Limb (tissue), 2 donors: ENCODE measurements around the gene SYT13.
"Not testable (repeated sequence)": the region's sequence is repeated elsewhere in the genome, so short reads cannot be mapped to it uniquely, and the experiment has no call there.

Experiments
- DNase-seq, 2 donors: peaks; one replicate each; pipeline ENCODE4 v3.0.0-alpha.2; 2016; ENCODE audit errors: extremely low spot score in 2 of 2

Gene SYT13

DNA sequence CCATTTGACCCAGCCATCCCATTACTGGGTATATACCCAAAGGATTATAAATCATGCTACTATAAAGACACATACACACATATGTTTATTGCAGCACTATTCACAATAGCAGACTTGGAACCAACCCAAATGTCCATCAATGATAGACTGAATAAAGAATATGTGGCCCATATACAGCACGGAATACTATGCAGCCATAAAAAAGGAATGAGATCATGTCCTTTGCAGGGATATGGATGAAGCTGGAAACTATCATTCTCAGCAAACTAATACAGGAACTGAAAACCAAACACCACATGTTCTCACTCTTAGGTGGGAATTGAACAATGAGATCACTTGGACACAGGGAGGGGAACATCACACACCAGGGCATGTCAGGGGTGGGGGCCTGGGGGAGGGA lies 36.8 kb downstream of the SYT13 start:
- not testable (repeated sequence) for DNase-seq

DNA sequence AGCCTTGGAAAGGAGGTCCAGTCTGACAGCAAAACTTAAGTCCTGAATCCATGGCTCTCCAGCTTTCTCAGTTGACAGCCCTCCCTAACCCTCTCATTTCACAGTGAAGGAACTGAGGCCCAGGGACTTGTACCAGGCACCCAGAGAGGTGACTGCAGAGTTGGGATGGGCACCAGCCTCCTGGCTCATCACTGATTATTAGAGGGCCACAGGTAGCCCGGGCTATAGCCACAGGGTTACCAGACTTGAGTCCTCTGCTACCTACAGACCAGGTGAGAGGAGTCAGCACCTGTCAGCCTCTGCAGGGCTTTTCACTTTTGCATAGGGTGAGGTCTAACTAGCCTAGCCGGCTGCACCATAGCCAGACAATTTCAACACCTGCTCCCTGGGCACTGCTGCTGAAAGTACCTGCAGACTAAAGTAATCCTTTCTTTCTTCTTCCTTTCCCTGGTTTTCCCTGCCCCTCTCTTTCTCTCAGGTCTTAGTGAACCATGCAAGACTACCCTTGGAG lies 37.6 kb downstream of the SYT13 start:
- DNase-seq, result no peak

DNA sequence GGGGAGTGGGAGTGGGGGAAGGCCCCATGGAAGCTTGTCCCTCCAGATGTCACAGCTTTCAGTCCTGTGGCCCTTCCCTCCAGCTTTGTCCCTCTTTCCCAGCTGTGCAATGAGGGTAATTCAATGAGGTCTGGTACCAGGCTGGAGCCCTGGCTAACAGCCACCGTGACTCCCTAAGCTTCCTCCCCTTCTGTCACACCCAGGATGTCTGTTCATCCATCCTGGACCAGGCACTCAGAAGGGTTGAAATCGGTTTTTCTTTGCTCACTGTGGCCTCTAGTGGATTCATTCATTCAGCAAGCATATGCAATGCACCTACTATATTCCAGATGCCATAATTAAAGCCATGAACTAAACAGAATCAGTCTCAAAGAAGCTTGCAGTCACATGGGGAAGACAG lies 38.7 kb downstream of the SYT13 start:
- no peak for DNase-seq

DNA sequence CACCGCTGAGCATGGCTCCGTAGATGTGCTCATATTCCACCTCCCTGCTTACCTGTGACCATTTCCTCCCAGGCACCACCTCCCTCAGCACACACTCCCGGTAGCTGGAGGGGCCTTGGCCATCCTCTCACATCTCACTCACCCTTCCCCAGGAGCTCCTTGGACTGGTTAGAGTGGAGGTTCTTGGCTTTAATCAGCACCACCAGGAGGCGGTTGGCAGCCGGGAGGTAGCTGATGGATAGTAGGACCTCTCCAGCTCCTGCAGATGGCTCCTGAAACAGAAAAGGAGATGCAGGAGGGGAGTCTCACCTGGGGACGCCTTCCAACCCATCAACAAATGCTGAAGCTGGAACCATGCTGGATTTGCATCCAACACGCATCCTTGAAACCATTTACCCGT lies 39.9 kb downstream of the SYT13 start:
- no peak for DNase-seq

DNA sequence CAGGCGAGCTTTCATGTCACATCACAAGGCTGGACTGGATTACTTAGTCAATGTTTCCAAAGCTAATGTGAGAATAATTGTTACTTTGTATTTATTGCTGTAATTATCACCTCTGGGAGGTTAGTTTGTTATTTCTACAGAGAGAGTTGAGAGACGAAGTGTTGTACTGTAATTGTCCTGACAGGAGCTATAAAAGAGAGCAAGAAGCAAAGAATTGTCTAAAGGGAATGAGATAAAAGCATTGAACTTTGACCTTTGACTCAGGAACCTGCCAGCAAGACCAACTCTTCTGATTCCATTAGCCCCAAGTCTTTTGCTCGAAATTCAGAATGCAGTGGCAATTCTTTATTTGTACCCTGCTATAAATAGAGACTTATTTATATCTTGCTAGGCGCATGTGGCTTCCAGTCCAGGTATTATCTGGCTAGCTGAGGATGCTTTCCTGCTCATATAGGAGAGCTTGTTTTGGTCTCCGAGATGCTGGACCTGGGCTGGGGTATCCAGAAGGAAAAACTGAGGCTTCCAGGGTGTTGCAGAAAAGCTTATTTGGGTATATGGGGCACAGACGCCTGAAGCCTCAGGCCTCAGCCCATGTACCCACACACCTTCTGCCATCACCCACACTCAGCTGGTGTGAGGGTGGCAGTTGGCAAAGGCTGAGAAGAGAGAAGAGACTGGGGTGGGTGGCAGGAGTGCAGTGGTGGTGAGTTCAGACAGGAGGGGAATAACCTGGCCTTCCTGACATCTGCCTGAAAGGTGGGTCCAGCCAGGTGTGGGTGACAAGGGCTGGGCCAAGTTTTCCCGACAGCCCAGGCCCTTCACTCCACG lies 40.7 kb downstream of the SYT13 start:
- no peak for DNase-seq

DNA sequence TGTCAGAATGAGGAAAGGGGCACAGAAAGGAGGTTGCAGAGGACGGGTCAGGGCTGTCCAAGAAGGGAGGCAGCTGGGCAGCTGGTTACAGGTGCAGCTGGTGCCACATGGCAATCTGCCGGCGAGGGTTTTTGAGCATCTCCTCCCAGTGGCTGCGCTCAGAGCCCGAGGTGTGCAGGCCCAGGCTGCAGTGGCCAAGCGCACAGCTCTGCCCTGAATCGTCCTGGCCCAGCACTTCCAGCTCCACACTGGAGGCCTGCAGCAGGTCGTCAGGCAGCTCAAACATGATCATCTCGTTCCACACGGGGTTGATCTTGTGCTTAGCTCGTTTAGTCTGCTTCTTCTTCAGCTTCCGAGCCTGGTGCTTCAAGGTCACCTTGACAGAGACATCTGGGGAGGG lies 42.2 kb downstream of the SYT13 start:
- no peak for DNase-seq

DNA sequence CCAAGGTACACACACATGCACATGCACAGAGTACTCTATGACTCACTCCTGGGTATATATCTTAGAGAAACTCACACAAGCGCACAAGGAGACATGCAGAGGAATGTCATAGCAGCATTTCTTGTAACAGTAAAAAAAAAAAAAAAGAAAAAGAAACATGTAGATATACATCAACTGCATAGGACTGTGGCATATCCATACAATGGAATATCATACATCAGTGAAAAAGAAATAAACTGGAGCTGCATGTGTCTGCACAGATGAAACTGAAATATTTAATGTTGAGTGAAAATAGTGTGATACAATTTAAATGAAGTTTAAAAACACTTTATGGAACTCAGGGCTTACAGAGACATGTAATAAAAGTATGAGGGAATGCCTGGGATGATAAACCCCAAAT lies 46.4 kb downstream of the SYT13 start:
- no peak for DNase-seq

DNA sequence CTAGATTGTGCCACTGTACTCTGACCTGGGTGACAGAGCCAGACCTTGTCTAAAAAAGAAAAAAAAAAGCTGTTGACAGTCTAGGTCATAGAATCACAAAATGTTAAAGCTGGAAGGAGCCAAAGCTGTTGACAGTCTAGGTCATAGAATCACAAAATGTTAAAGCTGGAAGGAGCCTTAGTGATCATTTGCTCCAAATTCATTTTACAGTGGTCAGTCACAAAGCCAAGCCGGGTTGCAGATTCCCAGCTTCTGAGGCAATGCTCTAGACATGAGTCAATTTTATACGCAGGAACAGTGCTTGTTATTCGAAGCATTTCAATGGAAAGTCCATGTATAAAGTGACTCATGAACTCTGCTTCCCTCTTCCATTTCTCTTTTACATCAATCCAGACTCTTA lies 47.4 kb downstream of the SYT13 start:
- no peak for DNase-seq

DNA sequence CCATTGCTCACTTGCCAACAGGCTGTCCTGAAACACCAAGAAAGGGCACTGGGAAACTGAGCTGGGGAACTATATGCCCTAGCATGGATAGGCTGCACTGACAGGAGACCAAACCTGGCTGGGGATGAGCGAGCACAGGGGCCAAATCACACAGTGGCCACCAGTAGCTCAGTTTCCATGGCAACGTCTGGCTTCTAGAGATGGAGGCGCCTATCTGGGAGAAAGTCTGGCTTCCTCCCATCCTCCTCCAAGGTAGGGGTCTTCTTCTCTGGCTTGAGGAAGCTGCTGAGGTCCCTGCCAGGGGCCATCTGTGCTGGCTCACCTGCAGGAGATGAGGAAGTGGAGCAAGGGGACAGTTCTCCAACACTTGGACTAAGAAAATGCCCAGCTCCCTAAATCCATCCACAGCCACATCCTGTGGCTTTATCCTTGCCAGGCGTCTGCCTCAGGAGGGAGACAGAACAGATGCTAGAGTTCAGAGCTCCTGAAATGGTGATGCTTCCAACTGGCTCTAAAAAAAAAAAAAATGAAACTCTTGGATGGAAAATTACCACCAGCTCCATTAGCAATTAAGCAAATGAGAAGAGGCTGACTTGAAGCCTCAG lies 48.3 kb downstream of the SYT13 start:
- DNase-seq, result no peak

DNA sequence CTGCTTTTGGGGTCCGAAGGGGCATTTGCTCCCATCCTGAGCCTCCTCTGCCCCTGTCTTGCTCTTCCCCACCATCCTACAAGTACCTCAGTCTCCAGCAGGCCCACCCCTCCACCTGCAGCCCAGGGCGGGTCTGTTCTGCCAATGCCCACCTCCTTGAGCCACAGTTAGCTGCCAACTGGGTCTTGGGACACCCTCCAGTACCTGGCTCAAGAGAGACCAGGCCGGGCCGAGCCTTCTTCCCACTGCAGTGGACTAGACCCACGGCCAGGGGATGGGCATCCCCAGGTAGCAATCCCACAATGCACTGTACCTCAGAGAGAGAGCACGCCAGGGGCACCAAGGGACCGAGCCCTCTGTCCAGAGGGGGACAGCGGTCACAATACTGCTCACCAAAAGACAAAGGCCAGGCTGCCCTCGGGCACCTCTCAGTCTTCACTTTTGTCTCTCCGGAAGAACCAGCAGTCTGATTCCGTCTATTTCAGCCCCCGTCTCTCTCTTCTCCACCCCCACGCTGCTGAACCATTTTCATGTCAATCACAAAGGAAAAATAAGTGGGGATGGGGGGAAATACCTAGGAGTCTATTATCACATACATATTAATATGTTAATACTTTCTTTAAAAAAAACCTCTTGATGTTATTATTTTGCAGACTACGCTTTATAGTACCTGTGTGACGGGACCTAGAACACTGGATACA lies 51.7 kb downstream of the SYT13 start:
- no peak for DNase-seq

DNA sequence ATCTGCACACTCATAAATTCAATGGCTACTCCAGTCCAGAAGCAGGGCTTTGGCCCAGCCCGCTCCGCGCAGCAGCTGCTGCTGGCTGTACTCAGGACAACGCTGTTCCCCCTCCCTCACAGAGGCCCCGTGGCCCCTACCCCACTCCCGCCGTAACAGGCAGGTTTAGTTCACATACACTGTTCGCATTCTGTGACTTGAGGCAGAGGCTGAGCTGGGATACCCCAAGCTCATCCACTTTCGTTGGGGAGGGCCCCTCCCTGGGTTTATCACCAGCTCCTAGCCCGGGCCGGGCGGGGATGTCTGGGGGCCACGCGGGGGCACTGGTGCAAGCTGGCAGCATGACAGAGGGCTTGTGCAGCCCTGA lies 52.4 kb downstream of the SYT13 start:
- no peak for DNase-seq

DNA sequence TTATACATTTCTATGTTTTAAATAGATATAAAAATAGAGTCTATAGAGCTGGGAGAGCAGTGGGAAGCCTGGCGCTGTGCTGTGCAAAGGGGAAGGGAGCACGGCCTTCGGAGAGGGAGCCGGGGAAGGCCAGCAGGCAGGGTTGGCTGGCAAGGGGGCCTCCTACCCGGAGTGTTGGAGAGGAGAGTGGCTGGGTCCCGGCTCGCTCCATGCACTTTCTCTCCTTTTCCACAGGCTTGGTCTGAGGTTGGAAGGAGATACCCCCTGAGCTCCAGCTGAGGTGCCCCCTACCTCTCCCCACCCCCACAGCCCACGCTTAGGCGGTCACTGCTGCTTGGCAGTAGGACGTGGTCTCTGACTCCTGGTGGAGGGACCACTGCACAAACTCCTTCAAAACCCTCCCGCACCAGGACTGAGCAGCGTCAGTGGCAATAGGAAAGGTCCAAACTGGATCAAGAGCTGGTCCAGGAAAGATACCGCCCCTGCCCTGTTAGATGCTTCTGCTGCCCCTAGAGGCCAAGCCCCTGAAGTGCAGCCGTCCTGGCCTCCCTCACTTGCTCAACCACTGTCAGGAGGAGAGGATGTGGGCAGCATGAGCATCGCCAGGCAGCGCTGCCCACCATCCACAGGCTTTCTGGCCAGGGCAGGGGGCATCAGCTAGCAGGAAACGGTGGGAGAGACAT lies 52.9 kb downstream of the SYT13 start:
- DNase-seq, result peak; percentile 44 to 79

DNA sequence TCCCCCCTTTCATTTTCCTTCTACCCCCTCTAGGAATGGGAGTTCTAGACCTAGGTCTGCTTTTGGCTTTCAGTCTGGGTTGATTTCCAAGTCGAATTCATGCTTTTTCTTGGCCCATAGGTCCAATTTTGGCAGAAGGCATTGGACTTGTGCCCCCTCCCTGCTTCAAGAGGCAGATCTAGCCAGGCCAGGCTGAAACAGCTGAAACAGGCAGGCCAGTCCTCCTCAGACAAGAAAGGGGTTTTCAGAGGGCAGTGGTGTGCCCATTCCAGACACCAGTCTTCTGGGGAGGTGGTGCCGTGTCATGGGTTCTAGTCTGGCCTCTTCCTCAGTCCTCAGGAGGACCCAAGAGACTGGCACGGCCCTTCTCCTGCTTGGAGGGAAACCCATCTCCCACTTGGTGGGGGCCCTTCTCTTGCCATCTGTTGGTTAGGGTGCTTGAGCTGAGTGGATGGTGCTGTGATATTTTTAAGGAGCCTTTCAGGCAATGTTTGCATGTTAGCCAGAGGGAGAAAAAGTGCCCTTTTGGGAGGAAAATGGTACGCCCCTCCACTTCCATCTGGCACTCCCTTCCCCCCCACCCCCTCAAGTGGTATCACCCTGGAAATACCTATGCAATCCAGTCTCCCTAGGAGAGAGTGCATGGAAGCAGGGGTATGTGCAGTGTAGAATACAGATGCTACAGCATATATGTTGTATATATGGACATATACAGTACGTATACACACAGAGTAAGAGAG lies 53.6 kb downstream of the SYT13 start:
- DNase-seq, result no peak

DNA sequence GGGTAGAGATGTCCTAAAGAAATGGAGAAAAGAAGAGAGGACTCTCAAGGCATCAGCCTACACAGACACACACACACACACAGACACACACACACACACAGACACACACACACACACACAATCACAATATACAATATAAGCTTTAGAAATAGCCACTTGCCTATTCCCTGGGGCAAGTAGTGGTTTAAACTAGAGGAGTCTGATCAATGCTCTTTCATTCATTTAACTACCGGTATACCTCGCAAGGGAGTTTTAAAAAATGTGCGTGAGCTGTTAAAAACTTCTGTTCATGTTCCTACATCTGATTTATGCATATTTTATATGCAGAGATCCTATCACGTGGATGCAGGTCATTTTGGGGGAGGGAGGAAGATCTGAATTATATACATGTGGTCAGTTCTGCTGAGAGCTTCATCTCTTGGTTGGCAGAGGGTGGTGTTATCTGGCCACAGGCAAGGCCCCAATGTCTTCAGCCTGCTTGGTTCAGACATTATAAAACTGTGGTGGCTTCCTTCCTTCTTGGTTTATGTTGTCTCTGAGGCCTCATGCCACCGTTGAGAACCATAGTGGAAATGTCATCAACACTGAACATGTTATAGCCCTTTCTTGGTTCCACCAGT lies 56.6 kb downstream of the SYT13 start:
- DNase-seq, result no peak

DNA sequence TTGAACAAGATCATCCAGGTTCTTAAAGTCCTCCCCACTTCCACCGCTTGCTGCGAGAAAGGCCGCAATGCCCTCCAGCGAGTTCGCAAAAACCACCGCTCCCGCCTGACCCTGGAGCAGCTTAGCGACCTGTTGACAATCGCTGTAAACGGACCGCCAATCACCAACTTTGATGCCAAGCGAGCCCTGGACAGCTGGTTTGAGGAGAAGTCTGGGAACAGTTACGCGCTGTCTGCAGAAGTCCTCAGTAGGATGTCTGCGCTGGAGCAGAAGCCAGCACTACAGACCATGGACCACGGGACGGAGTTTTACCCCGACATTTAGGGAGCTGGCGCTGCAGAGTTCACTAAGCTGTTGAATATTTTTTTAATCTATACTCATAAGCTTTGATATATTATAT lies 58.3 kb downstream of the SYT13 start:
- DNase-seq, result no peak

DNA sequence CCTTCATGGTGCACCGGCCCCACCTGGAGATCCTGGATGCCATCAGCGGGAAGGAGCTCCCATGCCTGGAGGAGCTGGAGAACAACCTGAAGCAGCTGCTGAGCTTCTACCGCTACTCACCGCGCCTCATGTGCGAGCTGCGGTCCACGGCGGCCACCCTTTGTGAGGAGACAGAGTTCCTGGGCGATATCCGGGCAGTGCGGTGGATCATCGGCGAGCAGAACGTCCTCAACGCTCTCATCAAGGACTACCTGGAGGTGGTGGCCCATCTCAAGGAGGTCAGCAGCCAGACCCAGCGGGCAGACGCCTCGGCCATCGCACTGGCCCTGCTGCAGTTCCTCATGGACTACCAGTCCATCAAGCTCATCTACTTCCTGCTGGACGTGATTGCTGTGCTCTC lies 59.2 kb downstream of the SYT13 start:
- no peak for DNase-seq

DNA sequence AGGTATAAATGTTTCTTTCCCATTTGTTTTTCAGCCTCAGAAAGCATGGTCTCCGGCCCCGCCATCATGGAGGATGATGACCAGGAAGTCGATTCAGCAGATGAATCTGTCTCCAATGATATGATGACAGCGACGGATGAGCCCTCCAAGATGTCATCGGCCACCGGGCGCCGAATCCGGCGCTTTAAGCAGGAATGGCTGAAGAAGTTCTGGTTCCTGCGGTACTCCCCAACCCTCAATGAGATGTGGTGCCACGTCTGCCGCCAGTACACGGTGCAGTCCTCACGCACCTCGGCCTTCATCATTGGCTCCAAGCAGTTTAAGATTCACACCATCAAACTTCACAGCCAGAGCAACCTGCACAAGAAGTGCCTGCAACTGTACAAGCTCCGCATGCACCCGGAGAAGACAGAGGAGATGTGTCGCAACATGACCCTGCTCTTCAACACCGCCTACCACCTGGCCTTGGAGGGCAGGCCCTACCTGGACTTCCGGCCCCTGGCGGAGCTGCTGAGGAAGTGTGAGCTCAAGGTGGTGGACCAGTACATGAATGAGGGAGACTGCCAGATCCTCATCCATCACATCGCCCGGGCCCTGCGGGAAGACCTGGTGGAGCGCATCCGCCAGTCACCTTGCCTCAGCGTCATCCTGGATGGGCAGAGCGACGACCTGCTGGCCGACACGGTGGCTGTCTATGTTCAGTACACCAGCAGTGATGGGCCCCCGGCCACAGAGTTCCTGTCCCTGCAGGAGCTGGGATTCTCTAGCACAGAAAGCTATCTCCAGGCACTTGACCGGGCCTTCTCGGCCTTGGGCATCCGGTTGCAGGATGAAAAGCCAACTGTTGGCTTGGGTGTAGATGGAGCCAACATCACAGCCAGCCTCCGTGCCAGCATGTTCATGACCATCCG lies 59.9 kb downstream of the SYT13 start:
- no peak for DNase-seq

DNA sequence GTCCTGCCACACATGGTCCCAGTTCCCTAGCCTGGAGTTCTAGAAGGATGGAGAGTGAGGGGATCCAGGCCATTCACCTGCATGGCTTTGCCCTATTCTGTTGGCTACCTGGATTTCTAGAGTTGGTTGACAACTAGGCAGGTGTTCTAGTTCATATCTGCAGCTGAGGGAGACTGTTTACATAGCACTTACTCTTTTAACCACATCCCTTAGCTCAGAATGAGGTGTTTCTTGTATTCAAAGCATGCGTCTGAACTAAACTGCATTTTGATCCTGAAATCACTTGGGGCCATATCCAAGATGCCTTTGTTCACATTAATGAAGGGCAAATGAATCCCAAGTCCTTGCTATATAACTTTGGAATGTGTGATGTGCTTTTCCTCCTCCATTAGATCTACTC lies 60.9 kb downstream of the SYT13 start:
- no peak for DNase-seq

DNA sequence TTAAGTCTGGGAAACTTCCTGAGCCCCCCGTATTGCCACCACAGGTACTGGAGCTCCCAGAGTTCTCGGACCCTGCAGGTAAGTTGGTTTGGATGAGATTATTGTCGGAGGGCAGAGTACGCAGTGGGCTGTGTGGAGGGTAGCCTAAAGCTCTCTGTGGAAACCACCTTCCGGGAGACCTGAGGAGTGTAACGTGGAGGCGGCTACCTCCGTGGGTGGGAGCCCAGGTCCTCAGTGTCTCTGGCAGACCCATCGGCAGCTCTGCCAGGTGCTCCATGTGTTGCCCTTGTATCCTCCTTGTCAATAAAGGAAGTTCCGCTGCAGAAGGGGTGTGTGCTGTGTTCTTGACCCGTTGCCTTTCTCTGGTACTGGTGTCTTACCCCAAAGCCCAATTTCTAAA lies 61.4 kb downstream of the SYT13 start:
- no peak for DNase-seq

DNA sequence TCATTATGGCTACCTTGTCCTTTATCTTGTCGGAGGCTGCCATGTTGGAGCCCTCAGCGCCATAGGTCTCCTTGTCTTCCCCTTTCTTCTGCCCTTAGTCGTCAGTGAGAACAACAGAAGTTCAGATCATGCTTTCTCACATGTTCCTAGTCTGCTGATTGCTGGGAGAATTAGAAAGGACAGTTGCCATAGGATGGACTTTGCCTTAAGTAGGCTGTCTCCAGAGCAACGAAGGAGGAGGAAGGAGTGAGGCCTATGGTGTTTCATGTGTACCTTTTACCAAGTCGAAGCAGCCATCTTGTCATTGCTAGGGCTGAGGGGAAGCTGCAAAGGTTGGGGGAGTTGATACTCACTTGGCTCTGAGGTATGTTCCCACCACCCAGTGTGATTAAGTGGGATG lies 62.6 kb downstream of the SYT13 start:
- DNase-seq, result no peak
